HEK293 (cell line): Measurements from ENCODE around the gene VTI1B.
A peak's percentile ranks its signal among the peaks of the same experiment; 100 is the strongest.

ENCODE experiments used
- CTCF ChIA-PET: fragments of 350-600 bp; formaldehyde crosslinking; extraction: SDS; loops from one replicate; lab custom pipeline; 2021; ENCODE audit warnings: antibody characterized with exemption; lab: Yijun Ruan, JAX
- POLR2A ChIA-PET: fragments of 300-600 bp; formaldehyde crosslinking; extraction: SDS; loops from one replicate; lab custom pipeline; 2020; ENCODE audit warnings: antibody characterized with exemption, inconsistent platforms; lab: Yijun Ruan, JAX
- H3K27ac ChIP-seq: fragments of 200-500 bp; sonication (Bioruptor generic); 2 replicates; pipeline ENCODE4 v1.5.1; 2014; ENCODE audit warnings: low read depth, low read length, control low read depth, inconsistent platforms; ENCODE audit errors: extremely low read depth
- H3K36me3 ChIP-seq, 2 experiments: fragments of 200-500 bp in 1 of 2; sonication (Bioruptor generic) in 1 of 2; 1 replicate in 1 of 2; 2 replicates in 1 of 2; pipeline ENCODE4 v1.5.1; 2014 to 2017; ENCODE audit warnings: inconsistent platforms in 2 of 2, low read length in 2 of 2; ENCODE audit not compliant: control insufficient read depth in 2 of 2, insufficient read depth in 1 of 2
- H3K4me1 ChIP-seq: fragments of 200-500 bp; sonication (Bioruptor generic); 2 replicates; pipeline ENCODE4 v1.5.1; 2014; ENCODE audit warnings: mild to moderate bottlenecking, low read length, inconsistent platforms; ENCODE audit not compliant: control insufficient read depth, insufficient read depth
- H3K4me3 ChIP-seq: 2 replicates; pipeline ENCODE4 v1.5.1; 2011; ENCODE audit warnings: low read depth, mild to moderate bottlenecking, control low read depth, low read length, moderate library complexity
- H3K9me3 ChIP-seq: fragments of 200-500 bp; sonication (Bioruptor generic); 2 replicates; pipeline ENCODE4 v1.5.1; 2014; ENCODE audit warnings: low read depth, low read length, inconsistent platforms; ENCODE audit not compliant: control insufficient read depth, insufficient read depth
- KLF1 ChIP-seq: fragments of 450-650 bp; formaldehyde crosslinking; IDR thresholded peaks from 2 replicates; pipeline ENCODE4 v1.5.1; 2016; ENCODE audit warnings: missing biosample characterization, missing genetic modification characterization
- SCRT2 ChIP-seq: fragments of 450-650 bp; formaldehyde crosslinking; IDR thresholded peaks from 2 replicates; pipeline ENCODE4 v1.5.1; 2016; ENCODE audit warnings: missing biosample characterization, missing genetic modification characterization
- ZBTB7A ChIP-seq: fragments of 450-650 bp; formaldehyde crosslinking; IDR thresholded peaks from 2 replicates; pipeline ENCODE4 v1.5.1; 2016; ENCODE audit warnings: low read depth, missing biosample characterization, missing genetic modification characterization
- ZNF184 ChIP-seq: fragments of 450-650 bp; IDR thresholded peaks from 2 replicates; pipeline ENCODE4 v1.5.1; 2018; ENCODE audit warnings: missing biosample characterization, mild to moderate bottlenecking, missing genetic modification characterization
- ZNF24 ChIP-seq: fragments of 450-650 bp; formaldehyde crosslinking; IDR thresholded peaks from 2 replicates; pipeline ENCODE4 v1.5.1; 2016; ENCODE audit warnings: missing biosample characterization, missing genetic modification characterization
- ZNF354C ChIP-seq: fragments of 450-650 bp; formaldehyde crosslinking; IDR thresholded peaks from 2 replicates; pipeline ENCODE4 v1.5.1; 2016; ENCODE audit warnings: missing biosample characterization, missing genetic modification characterization, low read depth, borderline replicate concordance
- ZNF394 ChIP-seq: fragments of 450-650 bp; formaldehyde crosslinking; IDR thresholded peaks from 2 replicates; pipeline ENCODE4 v1.5.1; 2016; ENCODE audit warnings: missing biosample characterization, missing genetic modification characterization, mild to moderate bottlenecking, moderate library complexity, borderline replicate concordance
- ZNF48 ChIP-seq: fragments of 450-650 bp; formaldehyde crosslinking; IDR thresholded peaks from 2 replicates; pipeline ENCODE4 v1.5.1; 2016; ENCODE audit warnings: missing biosample characterization, missing genetic modification characterization
- ZNF660 ChIP-seq: fragments of 450-650 bp; IDR thresholded peaks from 2 replicates; pipeline ENCODE4 v1.5.1; 2018; ENCODE audit warnings: missing biosample characterization, mild to moderate bottlenecking, missing genetic modification characterization
- ZNF777 ChIP-seq: fragments of 450-650 bp; formaldehyde crosslinking; IDR thresholded peaks from 2 replicates; pipeline ENCODE4 v1.5.1; 2017; ENCODE audit warnings: missing biosample characterization, missing genetic modification characterization, borderline replicate concordance
- ZXDB ChIP-seq: fragments of 450-650 bp; formaldehyde crosslinking; IDR thresholded peaks from 2 replicates; pipeline ENCODE4 v1.5.1; 2016; ENCODE audit warnings: missing biosample characterization, missing genetic modification characterization
- TF ChIP-seq, protein P1 (sequence below): fragments of 450-650 bp; formaldehyde crosslinking; IDR thresholded peaks from 2 replicates; pipeline ENCODE4 v1.5.1; 2016; ENCODE audit warnings: missing biosample characterization, missing genetic modification characterization
- TF ChIP-seq, protein P2 (sequence below): fragments of 450-650 bp; IDR thresholded peaks from 2 replicates; pipeline ENCODE4 v1.5.1; 2018; ENCODE audit warnings: missing biosample characterization, mild to moderate bottlenecking, missing genetic modification characterization
- TF ChIP-seq, protein P3 (sequence below): fragments of 450-650 bp; formaldehyde crosslinking; IDR thresholded peaks from 2 replicates; pipeline ENCODE4 v1.5.1; 2016; ENCODE audit warnings: missing biosample characterization, missing genetic modification characterization
- TF ChIP-seq, protein P4 (sequence below): fragments of 450-650 bp; formaldehyde crosslinking; IDR thresholded peaks from 2 replicates; pipeline ENCODE4 v1.5.1; 2016; ENCODE audit warnings: missing biosample characterization, missing genetic modification characterization, borderline replicate concordance
- TF ChIP-seq, protein P5 (sequence below): fragments of 450-650 bp; formaldehyde crosslinking; IDR thresholded peaks from 2 replicates; pipeline ENCODE4 v1.5.1; 2016; ENCODE audit warnings: missing biosample characterization, missing genetic modification characterization
- TF ChIP-seq, protein P6 (sequence below): fragments of 450-650 bp; formaldehyde crosslinking; IDR thresholded peaks from 2 replicates; pipeline ENCODE4 v1.5.1; 2016; ENCODE audit warnings: missing biosample characterization, missing genetic modification characterization
- TF ChIP-seq, protein P7 (sequence below): fragments of 450-650 bp; formaldehyde crosslinking; IDR thresholded peaks from 2 replicates; pipeline ENCODE4 v1.5.1; 2016; ENCODE audit warnings: missing biosample characterization, missing genetic modification characterization

VTI1B gene

DNA sequence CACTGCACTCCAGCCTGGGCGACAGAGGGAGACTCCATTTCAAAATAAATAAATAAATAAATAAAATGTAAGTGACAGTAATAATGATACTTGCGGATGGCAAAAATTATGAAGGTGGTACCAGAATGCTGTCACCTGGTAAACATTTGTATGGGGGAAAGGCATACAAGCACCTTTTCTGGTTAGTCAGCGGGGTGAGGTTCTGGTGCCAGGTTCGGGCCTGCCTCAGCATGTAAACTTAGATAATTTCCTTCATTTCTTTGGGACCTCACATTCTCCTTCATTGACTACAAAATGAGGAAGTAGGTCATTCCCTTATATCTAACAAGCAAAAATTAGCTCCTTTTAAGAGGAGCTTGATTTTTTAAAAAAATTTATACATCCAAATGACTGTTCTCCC is 10.8 kb downstream of the VTI1B start (continued):
- TF ChIP-seq, protein P1, sequence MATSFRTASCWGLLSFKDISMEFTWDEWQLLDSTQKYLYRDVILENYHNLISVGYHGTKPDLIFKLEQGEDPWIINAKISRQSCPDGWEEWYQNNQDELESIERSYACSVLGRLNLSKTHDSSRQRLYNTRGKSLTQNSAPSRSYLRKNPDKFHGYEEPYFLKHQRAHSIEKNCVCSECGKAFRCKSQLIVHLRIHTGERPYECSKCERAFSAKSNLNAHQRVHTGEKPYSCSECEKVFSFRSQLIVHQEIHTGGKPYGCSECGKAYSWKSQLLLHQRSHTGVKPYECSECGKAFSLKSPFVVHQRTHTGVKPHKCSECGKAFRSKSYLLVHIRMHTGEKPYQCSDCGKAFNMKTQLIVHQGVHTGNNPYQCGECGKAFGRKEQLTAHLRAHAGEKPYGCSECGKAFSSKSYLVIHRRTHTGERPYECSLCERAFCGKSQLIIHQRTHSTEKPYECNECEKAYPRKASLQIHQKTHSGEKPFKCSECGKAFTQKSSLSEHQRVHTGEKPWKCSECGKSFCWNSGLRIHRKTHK (tag by site-specific recombination) = no peak
- TF ChIP-seq ZNF777 (tag by site-specific recombination) (no peak), ZNF354C (no peak), SCRT2 (tag by site-specific recombination) (no peak), KLF1 (tag by site-specific recombination) (no peak), ZBTB7A (tag by site-specific recombination) (no peak), ZNF660 (no peak)
- TF ChIP-seq, protein P2, sequence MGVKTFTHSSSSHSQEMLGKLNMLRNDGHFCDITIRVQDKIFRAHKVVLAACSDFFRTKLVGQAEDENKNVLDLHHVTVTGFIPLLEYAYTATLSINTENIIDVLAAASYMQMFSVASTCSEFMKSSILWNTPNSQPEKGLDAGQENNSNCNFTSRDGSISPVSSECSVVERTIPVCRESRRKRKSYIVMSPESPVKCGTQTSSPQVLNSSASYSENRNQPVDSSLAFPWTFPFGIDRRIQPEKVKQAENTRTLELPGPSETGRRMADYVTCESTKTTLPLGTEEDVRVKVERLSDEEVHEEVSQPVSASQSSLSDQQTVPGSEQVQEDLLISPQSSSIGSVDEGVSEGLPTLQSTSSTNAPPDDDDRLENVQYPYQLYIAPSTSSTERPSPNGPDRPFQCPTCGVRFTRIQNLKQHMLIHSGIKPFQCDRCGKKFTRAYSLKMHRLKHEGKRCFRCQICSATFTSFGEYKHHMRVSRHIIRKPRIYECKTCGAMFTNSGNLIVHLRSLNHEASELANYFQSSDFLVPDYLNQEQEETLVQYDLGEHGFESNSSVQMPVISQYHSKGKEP (tag by site-specific recombination) = no peak
- TF ChIP-seq, protein P3, sequence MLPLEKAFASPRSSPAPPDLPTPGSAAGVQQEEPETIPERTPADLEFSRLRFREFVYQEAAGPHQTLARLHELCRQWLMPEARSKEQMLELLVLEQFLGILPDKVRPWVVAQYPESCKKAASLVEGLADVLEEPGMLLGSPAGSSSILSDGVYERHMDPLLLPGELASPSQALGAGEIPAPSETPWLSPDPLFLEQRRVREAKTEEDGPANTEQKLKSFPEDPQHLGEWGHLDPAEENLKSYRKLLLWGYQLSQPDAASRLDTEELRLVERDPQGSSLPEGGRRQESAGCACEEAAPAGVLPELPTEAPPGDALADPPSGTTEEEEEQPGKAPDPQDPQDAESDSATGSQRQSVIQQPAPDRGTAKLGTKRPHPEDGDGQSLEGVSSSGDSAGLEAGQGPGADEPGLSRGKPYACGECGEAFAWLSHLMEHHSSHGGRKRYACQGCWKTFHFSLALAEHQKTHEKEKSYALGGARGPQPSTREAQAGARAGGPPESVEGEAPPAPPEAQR (tag by site-specific recombination) = no peak
- TF ChIP-seq, protein P4, sequence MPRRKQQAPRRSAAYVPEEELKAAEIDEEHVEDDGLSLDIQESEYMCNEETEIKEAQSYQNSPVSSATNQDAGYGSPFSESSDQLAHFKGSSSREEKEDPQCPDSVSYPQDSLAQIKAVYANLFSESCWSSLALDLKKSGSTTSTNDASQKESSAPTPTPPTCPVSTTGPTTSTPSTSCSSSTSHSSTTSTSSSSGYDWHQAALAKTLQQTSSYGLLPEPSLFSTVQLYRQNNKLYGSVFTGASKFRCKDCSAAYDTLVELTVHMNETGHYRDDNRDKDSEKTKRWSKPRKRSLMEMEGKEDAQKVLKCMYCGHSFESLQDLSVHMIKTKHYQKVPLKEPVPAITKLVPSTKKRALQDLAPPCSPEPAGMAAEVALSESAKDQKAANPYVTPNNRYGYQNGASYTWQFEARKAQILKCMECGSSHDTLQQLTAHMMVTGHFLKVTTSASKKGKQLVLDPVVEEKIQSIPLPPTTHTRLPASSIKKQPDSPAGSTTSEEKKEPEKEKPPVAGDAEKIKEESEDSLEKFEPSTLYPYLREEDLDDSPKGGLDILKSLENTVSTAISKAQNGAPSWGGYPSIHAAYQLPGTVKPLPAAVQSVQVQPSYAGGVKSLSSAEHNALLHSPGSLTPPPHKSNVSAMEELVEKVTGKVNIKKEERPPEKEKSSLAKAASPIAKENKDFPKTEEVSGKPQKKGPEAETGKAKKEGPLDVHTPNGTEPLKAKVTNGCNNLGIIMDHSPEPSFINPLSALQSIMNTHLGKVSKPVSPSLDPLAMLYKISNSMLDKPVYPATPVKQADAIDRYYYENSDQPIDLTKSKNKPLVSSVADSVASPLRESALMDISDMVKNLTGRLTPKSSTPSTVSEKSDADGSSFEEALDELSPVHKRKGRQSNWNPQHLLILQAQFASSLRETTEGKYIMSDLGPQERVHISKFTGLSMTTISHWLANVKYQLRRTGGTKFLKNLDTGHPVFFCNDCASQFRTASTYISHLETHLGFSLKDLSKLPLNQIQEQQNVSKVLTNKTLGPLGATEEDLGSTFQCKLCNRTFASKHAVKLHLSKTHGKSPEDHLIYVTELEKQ = no peak

DNA sequence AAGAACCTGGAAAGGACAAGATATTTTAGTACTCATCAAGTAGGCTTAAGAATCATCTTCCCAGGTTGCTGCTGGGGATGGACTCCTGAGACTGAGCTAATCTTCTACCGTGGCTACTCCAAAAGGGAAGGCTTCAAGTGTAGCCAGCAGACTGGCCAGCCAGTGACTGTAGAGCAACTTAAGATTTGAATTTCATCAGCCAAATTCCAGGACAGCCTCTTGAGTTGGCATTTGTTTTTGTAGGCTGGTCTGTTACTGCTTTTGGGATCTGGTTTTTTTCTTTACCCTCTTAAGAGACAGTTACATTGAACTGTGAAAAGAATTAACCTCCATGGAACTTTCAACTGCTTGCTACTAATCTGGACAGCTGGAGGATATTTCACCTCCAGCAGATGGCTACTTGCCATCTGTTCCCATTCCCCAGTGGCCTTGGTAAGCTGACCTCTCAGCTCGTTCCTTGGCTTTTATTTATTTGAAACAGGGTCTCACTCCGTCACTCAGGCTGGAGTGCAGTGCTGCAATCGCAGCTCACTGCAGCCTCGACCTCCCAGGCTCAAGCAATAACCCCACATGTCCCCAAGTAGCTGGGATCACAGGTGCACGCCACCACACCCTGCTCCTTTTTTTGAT is 20.7 kb downstream of the VTI1B start:
- TF ChIP-seq, protein P5, sequence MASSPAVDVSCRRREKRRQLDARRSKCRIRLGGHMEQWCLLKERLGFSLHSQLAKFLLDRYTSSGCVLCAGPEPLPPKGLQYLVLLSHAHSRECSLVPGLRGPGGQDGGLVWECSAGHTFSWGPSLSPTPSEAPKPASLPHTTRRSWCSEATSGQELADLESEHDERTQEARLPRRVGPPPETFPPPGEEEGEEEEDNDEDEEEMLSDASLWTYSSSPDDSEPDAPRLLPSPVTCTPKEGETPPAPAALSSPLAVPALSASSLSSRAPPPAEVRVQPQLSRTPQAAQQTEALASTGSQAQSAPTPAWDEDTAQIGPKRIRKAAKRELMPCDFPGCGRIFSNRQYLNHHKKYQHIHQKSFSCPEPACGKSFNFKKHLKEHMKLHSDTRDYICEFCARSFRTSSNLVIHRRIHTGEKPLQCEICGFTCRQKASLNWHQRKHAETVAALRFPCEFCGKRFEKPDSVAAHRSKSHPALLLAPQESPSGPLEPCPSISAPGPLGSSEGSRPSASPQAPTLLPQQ (tag by site-specific recombination) = peak; percentile 64
- no peak for TF ChIP-seq ZNF24
- Histone ChIP-seq H3K9me3 (no peaks in the 10 kb centered on the region), H3K4me1 (no peaks in the 10 kb centered on the region), H3K27ac (no peak overlapping the region), H3K36me3 (peaks cover 57 to 88% of the 10 kb centered on the region in 2 experiments), H3K4me3 (no peak overlapping the region)
- ChIA-PET POLR2A (no interaction called here), CTCF (interaction anchor here (1.3 to 1.4 kb wide), 2 partner anchors 12 to 226 kb away, joined by 4 to 5 read pairs; no protein-coding TSS in a partner anchor)

DNA sequence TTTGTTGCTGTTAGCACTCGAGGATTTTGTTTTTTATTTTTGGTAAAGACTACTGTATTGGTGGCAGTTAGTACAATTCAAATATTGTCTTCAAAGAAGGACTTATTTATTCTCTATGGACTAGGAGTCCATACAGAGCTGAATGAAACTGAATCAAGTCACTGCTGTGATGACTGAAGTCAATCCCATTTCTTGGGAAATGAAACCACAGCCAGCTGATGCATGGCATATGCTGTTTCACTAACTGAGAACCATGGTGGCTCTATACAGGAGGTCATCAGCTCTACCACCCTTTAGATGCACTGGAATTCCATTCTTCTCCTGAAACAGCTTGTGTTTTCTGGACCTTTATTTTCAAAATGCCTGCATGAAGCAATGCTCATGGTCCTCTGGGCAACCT is 22.2 kb downstream of the VTI1B start:
- H3K4me3 ChIP-seq = no peak overlapping the region
- no peaks in the 10 kb centered on the region for H3K4me1 ChIP-seq
- ChIA-PET CTCF (interaction anchor here (0.6 to 1.8 kb wide), 4 partner anchors 15 to 126 kb away, joined by 3 to 7 read pairs (median 4); no protein-coding TSS in a partner anchor), POLR2A (no interaction called here)
- H3K9me3 ChIP-seq = no peaks in the 10 kb centered on the region
- H3K27ac ChIP-seq = no peak overlapping the region
- H3K36me3 ChIP-seq = peaks cover 55 to 91% of the 10 kb centered on the region in 2 experiments
- TF ChIP-seq, protein P6, sequence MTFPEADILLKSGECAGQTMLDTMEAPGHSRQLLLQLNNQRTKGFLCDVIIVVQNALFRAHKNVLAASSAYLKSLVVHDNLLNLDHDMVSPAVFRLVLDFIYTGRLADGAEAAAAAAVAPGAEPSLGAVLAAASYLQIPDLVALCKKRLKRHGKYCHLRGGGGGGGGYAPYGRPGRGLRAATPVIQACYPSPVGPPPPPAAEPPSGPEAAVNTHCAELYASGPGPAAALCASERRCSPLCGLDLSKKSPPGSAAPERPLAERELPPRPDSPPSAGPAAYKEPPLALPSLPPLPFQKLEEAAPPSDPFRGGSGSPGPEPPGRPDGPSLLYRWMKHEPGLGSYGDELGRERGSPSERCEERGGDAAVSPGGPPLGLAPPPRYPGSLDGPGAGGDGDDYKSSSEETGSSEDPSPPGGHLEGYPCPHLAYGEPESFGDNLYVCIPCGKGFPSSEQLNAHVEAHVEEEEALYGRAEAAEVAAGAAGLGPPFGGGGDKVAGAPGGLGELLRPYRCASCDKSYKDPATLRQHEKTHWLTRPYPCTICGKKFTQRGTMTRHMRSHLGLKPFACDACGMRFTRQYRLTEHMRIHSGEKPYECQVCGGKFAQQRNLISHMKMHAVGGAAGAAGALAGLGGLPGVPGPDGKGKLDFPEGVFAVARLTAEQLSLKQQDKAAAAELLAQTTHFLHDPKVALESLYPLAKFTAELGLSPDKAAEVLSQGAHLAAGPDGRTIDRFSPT (tag by site-specific recombination) = no peak
- no peak for TF ChIP-seq ZNF394 (tag by site-specific recombination)
- no peak for TF ChIP-seq ZNF184 (tag by site-specific recombination)
- TF ChIP-seq, protein P7, sequence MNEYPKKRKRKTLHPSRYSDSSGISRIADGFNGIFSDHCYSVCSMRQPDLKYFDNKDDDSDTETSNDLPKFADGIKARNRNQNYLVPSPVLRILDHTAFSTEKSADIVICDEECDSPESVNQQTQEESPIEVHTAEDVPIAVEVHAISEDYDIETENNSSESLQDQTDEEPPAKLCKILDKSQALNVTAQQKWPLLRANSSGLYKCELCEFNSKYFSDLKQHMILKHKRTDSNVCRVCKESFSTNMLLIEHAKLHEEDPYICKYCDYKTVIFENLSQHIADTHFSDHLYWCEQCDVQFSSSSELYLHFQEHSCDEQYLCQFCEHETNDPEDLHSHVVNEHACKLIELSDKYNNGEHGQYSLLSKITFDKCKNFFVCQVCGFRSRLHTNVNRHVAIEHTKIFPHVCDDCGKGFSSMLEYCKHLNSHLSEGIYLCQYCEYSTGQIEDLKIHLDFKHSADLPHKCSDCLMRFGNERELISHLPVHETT (tag by site-specific recombination) = no peak
- TF ChIP-seq ZXDB = no peak
- no peak for TF ChIP-seq ZNF48
